ENCODE measurements around the gene RDX. TPM values are rescaled to one million over a fixed set of nuclear protein-coding genes. Genes with fewer than 3 reads are reported as not detected.

RDX gene
- total RNA-seq, 1 experiment from 2014 or later = 196 TPM

DNA sequence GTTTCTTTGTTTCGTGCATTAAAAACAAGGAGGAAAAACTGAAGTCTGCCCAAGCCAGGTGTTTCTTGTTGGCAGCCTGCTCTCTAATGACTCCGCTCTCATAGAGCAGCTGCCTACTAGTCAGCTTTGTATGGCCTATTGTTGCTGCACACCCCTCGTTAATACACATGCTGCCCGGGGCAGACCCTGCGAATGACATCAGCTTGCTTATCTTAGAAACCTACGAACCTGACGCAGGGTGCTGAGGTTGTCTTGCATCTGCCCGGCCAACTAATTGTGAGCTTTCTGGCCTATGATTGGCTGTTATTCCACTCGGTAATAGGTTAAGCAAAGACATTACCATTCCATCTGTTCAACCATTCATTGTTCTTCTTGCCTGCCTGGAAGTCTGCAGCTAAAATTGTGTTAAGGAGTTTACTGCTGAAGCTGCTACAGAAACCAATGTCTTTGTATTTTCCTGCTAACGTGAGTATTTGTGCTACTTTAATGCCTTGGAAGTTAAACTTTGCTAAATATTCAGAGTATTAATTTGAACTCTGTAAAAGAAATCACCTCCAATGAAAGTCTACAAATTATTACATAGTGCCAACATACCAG, 165.7 kb downstream of the RDX start:
- Histone ChIP-seq H3K27me3 (ENCODE audit: insufficient read depth, low read depth) (no peaks in the 10 kb centered on the region), H3F3A (ENCODE audit: insufficient read depth, low read depth) (no peaks in the 10 kb centered on the region), H3K36me3 (ENCODE audit: low read depth) (0 out of 2 replicates have a peak, but pooled peaks cover 16% of the 10 kb centered on the region), H3K4me3 (no peak overlapping the region), H3K27ac (no peak overlapping the region), H3K4me2 (no peak overlapping the region), H3K9me2 (ENCODE audit: insufficient read depth) (peaks cover 5% of the 10 kb centered on the region; the same call in 1 of the 2 replicates), H3K79me2 (ENCODE audit: low read depth) (peaks cover 90% of the 10 kb centered on the region), H4K20me1 (ENCODE audit: insufficient read depth) (peaks cover 5% of the 10 kb centered on the region; the same call in 1 of the 2 replicates), H2AFZ (no peak overlapping the region), H3K9me3 (ENCODE audit: insufficient read depth, low read depth) (no peaks in the 10 kb centered on the region; the same call in 1 of the 2 replicates), H3K4me1 (replicated peaks; ENCODE audit: insufficient read depth) (no peaks in the 10 kb centered on the region)
- TF ChIP-seq, protein P1, sequence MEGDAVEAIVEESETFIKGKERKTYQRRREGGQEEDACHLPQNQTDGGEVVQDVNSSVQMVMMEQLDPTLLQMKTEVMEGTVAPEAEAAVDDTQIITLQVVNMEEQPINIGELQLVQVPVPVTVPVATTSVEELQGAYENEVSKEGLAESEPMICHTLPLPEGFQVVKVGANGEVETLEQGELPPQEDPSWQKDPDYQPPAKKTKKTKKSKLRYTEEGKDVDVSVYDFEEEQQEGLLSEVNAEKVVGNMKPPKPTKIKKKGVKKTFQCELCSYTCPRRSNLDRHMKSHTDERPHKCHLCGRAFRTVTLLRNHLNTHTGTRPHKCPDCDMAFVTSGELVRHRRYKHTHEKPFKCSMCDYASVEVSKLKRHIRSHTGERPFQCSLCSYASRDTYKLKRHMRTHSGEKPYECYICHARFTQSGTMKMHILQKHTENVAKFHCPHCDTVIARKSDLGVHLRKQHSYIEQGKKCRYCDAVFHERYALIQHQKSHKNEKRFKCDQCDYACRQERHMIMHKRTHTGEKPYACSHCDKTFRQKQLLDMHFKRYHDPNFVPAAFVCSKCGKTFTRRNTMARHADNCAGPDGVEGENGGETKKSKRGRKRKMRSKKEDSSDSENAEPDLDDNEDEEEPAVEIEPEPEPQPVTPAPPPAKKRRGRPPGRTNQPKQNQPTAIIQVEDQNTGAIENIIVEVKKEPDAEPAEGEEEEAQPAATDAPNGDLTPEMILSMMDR (conservative IDR thresholded peaks at IDR 0.05) = no peak
- TF ChIP-seq EZH2 (IDR thresholded peaks at IDR 0.05; ENCODE audit: low read depth) = no peak
- DNase-seq = no peak
- intact Hi-C loops (cut with micrococcal nuclease; ENCODE audit: unreplicated experiment) = no loop called here
- no TSS peak for BruUV-seq (replicated peaks)
- CTCF ChIA-PET = no interaction called here
- POLR2A ChIA-PET (ENCODE audit: unreplicated experiment) = no interaction called here

DNA sequence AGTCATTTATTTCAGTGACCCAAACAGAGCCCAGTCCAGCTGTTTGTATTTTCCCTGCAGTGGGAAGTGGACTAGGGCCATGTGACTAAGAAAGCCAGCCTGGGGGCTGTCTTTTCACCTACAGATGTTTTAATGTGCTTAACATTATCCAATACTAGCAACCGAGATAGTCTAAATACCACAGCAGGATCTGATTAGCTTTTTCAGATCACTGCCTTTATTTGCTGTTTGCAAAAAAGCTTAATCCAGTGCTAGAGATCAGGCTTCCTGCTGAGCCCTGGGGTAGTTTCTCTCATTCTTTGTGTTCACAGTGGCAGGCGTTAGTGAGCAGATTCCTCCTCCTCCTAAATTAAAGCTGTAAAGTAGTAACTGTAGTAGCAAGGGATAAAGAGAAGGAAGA, 168.3 kb downstream of the RDX start:
- Histone ChIP-seq H3K9me3 (ENCODE audit: insufficient read depth, low read depth) (no peaks in the 10 kb centered on the region; the same call in 1 of the 2 replicates), H3K36me3 (ENCODE audit: low read depth) (0 out of 2 replicates have a peak, but pooled peaks cover 11% of the 10 kb centered on the region), H3K27me3 (ENCODE audit: insufficient read depth, low read depth) (no peaks in the 10 kb centered on the region), H4K20me1 (ENCODE audit: insufficient read depth) (peaks cover 2% of the 10 kb centered on the region; the same call in 1 of the 2 replicates), H3F3A (ENCODE audit: insufficient read depth, low read depth) (no peaks in the 10 kb centered on the region), H3K79me2 (ENCODE audit: low read depth) (peaks cover 86% of the 10 kb centered on the region), H3K4me2 (no peak overlapping the region), H3K9me2 (ENCODE audit: insufficient read depth) (peaks cover 5% of the 10 kb centered on the region; the same call in 1 of the 2 replicates), H3K4me1 (replicated peaks; ENCODE audit: insufficient read depth) (no peaks in the 10 kb centered on the region), H2AFZ (no peak overlapping the region), H3K4me3 (no peak overlapping the region), H3K27ac (peak overlapping the region; percentile 4; the same call in 1 of the 2 replicates)
- TF ChIP-seq, protein P1 (conservative IDR thresholded peaks at IDR 0.05) = no peak
- TF ChIP-seq EZH2 (IDR thresholded peaks at IDR 0.05; ENCODE audit: low read depth) = no peak
- intact Hi-C loops (cut with micrococcal nuclease; ENCODE audit: unreplicated experiment) = no loop called here
- ChIA-PET POLR2A (ENCODE audit: unreplicated experiment) (no interaction called here), CTCF (interaction anchor here (0.6 kb wide), 1 partner anchor 20 kb away, joined by 3 read pairs; no protein-coding TSS in a partner anchor)
- no TSS peak for BruUV-seq (replicated peaks)
- no peak for DNase-seq

DNA sequence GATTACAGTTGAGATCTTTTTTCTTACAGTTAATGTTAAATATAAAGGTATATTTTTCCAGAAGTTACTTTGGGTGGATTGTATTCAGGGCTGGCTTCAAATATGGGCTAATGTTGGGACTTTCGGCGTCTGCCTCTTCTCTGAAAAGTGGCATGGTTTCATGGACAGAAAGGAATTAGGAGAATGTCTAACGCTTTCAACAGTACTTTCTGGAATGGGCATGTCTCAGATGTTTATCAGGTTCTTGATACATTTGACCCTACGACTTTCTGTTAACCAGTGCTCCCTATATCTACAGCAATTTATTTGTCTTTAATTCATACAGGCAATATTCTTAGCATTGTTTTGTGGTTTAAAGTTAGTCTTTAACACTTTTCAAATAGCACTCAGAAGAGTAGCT, 169.5 kb downstream of the RDX start:
- no peak for TF ChIP-seq EZH2 (IDR thresholded peaks at IDR 0.05; ENCODE audit: low read depth)
- TF ChIP-seq, protein P1 (conservative IDR thresholded peaks at IDR 0.05) = no peak
- no peaks in the 10 kb centered on the region; the same call in 1 of the 2 replicates for H4K20me1 ChIP-seq (ENCODE audit: insufficient read depth)
- H2AFZ ChIP-seq = no peak overlapping the region
- no peak overlapping the region for H3K4me2 ChIP-seq
- intact Hi-C loops (cut with micrococcal nuclease; ENCODE audit: unreplicated experiment) = no loop called here
- no peak for DNase-seq
- 0 out of 2 replicates have a peak, but pooled peaks cover 11% of the 10 kb centered on the region for H3K36me3 ChIP-seq (ENCODE audit: low read depth)
- POLR2A ChIA-PET (ENCODE audit: unreplicated experiment) = no interaction called here
- no peaks in the 10 kb centered on the region for H3K4me1 ChIP-seq (replicated peaks; ENCODE audit: insufficient read depth)
- H3F3A ChIP-seq (ENCODE audit: insufficient read depth, low read depth) = no peaks in the 10 kb centered on the region
- H3K79me2 ChIP-seq (ENCODE audit: low read depth) = peaks cover 88% of the 10 kb centered on the region
- H3K27ac ChIP-seq = no peak overlapping the region
- no peaks in the 10 kb centered on the region; the same call in 1 of the 2 replicates for H3K9me3 ChIP-seq (ENCODE audit: insufficient read depth, low read depth)
- no peaks in the 10 kb centered on the region for H3K27me3 ChIP-seq (ENCODE audit: insufficient read depth, low read depth)
- no TSS peak for BruUV-seq (replicated peaks)
- H3K9me2 ChIP-seq (ENCODE audit: insufficient read depth) = peaks cover 5% of the 10 kb centered on the region; the same call in 1 of the 2 replicates
- CTCF ChIA-PET = no interaction called here
- no peak overlapping the region for H3K4me3 ChIP-seq

Data from PC-9 (cell line).